Measurements from ENCODE around the gene VGF. TPM values are rescaled to one million over a fixed set of nuclear protein-coding genes. Genes with fewer than 3 reads are reported as not detected.
A peak's percentile ranks its signal among the peaks of the same experiment; 100 is the strongest.

VGF gene
- polyA plus RNA-seq, 1 donor (not counting 4 experiments of a cell fraction or from before 2014, with no cell fraction given) = 0.04 TPM

DNA sequence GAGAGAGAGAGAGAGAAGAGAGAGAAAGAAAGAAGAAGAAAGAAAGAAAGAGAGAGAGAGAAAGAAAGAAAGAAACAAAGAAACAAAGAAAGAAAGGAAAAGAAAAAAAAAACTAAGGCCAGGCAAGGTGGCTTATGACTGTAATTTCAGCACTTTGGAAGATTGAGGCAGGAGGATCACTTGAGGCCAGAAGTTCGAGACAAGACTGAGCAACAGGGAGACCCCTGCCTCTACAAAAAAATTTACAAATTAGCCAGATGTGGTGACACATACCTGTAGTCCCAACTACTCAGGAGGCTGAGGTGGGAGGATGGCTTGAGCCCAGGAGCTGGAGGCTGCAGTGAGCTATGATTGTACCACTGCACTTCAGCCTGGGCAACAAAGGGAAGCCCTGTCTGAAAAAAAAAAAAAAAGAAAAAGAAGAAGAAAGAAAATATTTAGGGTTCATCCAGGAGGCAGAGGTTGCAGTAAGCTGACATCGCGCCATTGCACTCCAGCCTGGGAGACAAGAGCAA, 35.7 kb downstream of the VGF start:
- H3K4me1 ChIP-seq (ENCODE audit: control insufficient read depth, extremely low read depth, insufficient read depth, low read length) = peaks cover 45% of the 10 kb centered on the region
- dilution Hi-C loops (cut with MboI; ENCODE audit: extremely low pct_ligation_motif_present, low sequenced_read_pairs) = no loop called here

DNA sequence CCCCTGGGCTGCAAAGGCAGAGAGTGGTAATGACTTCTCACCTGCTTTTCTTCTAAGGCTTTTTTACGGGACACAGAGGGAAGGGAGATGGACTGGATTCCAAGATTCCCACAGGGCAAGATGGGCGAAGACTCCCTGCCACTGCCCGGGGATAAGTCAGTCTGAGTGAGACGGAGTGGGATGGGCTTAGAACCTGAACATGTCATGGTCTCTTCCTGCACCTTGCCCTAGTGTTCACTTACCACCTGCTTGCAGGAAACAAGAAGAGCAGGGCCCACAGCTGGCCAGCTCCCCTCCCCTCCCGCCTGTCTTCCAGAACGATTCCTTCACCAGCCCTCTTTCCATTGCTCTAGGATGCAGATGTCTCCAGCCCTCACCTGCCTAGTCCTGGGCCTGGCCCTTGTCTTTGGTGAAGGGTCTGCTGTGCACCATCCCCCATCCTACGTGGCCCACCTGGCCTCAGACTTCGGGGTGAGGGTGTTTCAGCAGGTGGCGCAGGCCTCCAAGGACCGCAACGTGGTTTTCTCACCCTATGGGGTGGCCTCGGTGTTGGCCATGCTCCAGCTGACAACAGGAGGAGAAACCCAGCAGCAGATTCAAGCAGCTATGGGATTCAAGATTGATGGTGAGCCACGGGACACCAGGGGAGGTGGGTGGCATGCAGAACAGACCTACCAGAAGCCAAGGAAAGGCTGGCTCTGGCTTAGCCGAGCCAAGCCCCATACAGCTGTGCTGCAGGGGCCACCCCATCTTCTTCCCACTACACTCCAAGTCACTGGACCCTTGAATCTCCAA, 37.1 kb downstream of the VGF start:
- TF ChIP-seq, protein P1, sequence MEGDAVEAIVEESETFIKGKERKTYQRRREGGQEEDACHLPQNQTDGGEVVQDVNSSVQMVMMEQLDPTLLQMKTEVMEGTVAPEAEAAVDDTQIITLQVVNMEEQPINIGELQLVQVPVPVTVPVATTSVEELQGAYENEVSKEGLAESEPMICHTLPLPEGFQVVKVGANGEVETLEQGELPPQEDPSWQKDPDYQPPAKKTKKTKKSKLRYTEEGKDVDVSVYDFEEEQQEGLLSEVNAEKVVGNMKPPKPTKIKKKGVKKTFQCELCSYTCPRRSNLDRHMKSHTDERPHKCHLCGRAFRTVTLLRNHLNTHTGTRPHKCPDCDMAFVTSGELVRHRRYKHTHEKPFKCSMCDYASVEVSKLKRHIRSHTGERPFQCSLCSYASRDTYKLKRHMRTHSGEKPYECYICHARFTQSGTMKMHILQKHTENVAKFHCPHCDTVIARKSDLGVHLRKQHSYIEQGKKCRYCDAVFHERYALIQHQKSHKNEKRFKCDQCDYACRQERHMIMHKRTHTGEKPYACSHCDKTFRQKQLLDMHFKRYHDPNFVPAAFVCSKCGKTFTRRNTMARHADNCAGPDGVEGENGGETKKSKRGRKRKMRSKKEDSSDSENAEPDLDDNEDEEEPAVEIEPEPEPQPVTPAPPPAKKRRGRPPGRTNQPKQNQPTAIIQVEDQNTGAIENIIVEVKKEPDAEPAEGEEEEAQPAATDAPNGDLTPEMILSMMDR (optimal IDR thresholded peaks at IDR 0.05 in 1 of 3, IDR thresholded peaks at IDR 0.05 in 1 of 3, conservative IDR thresholded peaks at IDR 0.05 in 1 of 3; ENCODE audit: extremely low read depth in 1 of 3, insufficient read depth in 2 of 3, low read length in 3 of 3) = no peak
- no peak for TF ChIP-seq EZH2 (IDR thresholded peaks at IDR 0.05; ENCODE audit: low read length)
- H2AFZ ChIP-seq (ENCODE audit: control insufficient read depth, low read length) = no peak overlapping the region
- H3K79me2 ChIP-seq (ENCODE audit: control insufficient read depth, insufficient read depth, low read length) = peaks cover 17% of the 10 kb centered on the region
- peak overlapping the region; percentile 45 to 86 (median 78) for H3K4me3 ChIP-seq (ENCODE audit: control insufficient read depth in 2 of 3, extremely low read depth in 1 of 3, insufficient read depth in 2 of 3, low read depth in 1 of 3, low read length in 3 of 3)
- FAIRE-seq = no peak
- no peaks in the 10 kb centered on the region for H3K9me3 ChIP-seq (ENCODE audit: control insufficient read depth, low read depth, low read length)
- H3K27ac ChIP-seq (ENCODE audit: control insufficient read depth, insufficient read depth, low read length) = peak overlapping the region; percentile 88
- peaks cover 2% of the 10 kb centered on the region for H3K9me1 ChIP-seq (ENCODE audit: control insufficient read depth, extremely low read depth, insufficient read depth, low read length)
- DNase-seq (ENCODE audit: low read depth, low spot score) = no peak
- H3K9ac ChIP-seq (ENCODE audit: control insufficient read depth, extremely low read depth, insufficient read depth, low read length) = peak overlapping the region; percentile 83
- peak overlapping the region; percentile 93 for H3K4me2 ChIP-seq (ENCODE audit: control insufficient read depth, extremely low read depth, insufficient read depth, low read depth, low read length)
- peaks cover 5% of the 10 kb centered on the region for H4K20me1 ChIP-seq (ENCODE audit: control insufficient read depth, extremely low read depth, insufficient read depth, low read length)
- dilution Hi-C loops (cut with MboI; ENCODE audit: extremely low pct_ligation_motif_present, low sequenced_read_pairs) = no loop called here
- peaks cover 19 to 33% of the 10 kb centered on the region in 2 experiments for H3K36me3 ChIP-seq (ENCODE audit: control insufficient read depth in 2 of 2, extremely low read depth in 1 of 2, insufficient read depth in 2 of 2, low read length in 2 of 2)
- peaks cover 37% of the 10 kb centered on the region for H3K4me1 ChIP-seq (ENCODE audit: control insufficient read depth, extremely low read depth, insufficient read depth, low read length)
- H3K27me3 ChIP-seq (ENCODE audit: control insufficient read depth, extremely low read depth, insufficient read depth, low read length) = no peaks in the 10 kb centered on the region

More for the DNA sequence above, 35.7 kb downstream of the VGF start:
- TF ChIP-seq, protein P1 (optimal IDR thresholded peaks at IDR 0.05 in 1 of 3, IDR thresholded peaks at IDR 0.05 in 1 of 3, conservative IDR thresholded peaks at IDR 0.05 in 1 of 3; ENCODE audit: extremely low read depth in 1 of 3, insufficient read depth in 2 of 3, low read length in 3 of 3) = no peak
- TF ChIP-seq EZH2 (IDR thresholded peaks at IDR 0.05; ENCODE audit: low read length) = no peak
- no peak overlapping the region for H3K9ac ChIP-seq (ENCODE audit: control insufficient read depth, extremely low read depth, insufficient read depth, low read length)
- H3K27me3 ChIP-seq (ENCODE audit: control insufficient read depth, extremely low read depth, insufficient read depth, low read length) = no peaks in the 10 kb centered on the region
- no peak overlapping the region for H2AFZ ChIP-seq (ENCODE audit: control insufficient read depth, low read length)
- FAIRE-seq (no peak), DNase-seq (ENCODE audit: low read depth, low spot score) (no peak)
- peaks cover 2% of the 10 kb centered on the region for H3K9me1 ChIP-seq (ENCODE audit: control insufficient read depth, extremely low read depth, insufficient read depth, low read length)
- H4K20me1 ChIP-seq (ENCODE audit: control insufficient read depth, extremely low read depth, insufficient read depth, low read length) = peaks cover 8% of the 10 kb centered on the region
- no peak overlapping the region for H3K4me2 ChIP-seq (ENCODE audit: control insufficient read depth, extremely low read depth, insufficient read depth, low read depth, low read length)
- no peaks in the 10 kb centered on the region for H3K9me3 ChIP-seq (ENCODE audit: control insufficient read depth, low read depth, low read length)
- H3K79me2 ChIP-seq (ENCODE audit: control insufficient read depth, insufficient read depth, low read length) = peaks cover 17% of the 10 kb centered on the region
- H3K4me3 ChIP-seq (ENCODE audit: control insufficient read depth in 2 of 3, extremely low read depth in 1 of 3, insufficient read depth in 2 of 3, low read depth in 1 of 3, low read length in 3 of 3) = no peak overlapping the region
- H3K36me3 ChIP-seq (ENCODE audit: control insufficient read depth in 2 of 2, extremely low read depth in 1 of 2, insufficient read depth in 2 of 2, low read length in 2 of 2) = peaks cover 26 to 42% of the 10 kb centered on the region in 2 experiments
- no peak overlapping the region for H3K27ac ChIP-seq (ENCODE audit: control insufficient read depth, insufficient read depth, low read length)
